Endothelial cell of umbilical vein (primary cell): ENCODE measurements around the gene REM2. TPM values are rescaled to one million over a fixed set of nuclear protein-coding genes. Genes with fewer than 3 reads are reported as not detected.

Experiments used
- BruUV-seq: library from RNA; stranded (reverse); fragments of 400-500 nt; replicated peaks from 2 replicates; lab custom pipeline; 2021; lab: Mats Ljungman, UMichigan
- CTCF ChIA-PET: fragments of 300-600, 350-600 bp; sonication (Branson Sonifier 250); formaldehyde crosslinking; loops from one replicate; lab custom pipeline; 2021; ENCODE audit warnings: antibody characterized with exemption, inconsistent platforms; lab: Charles Lee
- POLR2A ChIA-PET: fragments of 300-600, 350-600 bp; sonication (Branson Sonifier 250); formaldehyde crosslinking; loops from one replicate; lab custom pipeline; 2021; ENCODE audit warnings: antibody characterized with exemption, inconsistent platforms; lab: Charles Lee
- DNase-seq: peaks from one replicate; pipeline ENCODE4 v3.0.0-alpha.2; 2011; ENCODE audit warnings: low read depth, low spot score
- FAIRE-seq: peaks from 2 replicates; lab custom pipeline; 2011; peaks lifted over from hg19 to GRCh38; lab: Jason Lieb, UNC
- H2AFZ ChIP-seq: 2 replicates; pipeline ENCODE4 v1.6.0; 2012; ENCODE audit warnings: low read depth, low read length, control low read depth, inconsistent platforms
- H3K27ac ChIP-seq: 2 replicates; pipeline ENCODE4 v1.5.1; 2011; ENCODE audit warnings: low read depth, mild to moderate bottlenecking, control low read depth, low read length, moderate library complexity; ENCODE audit not compliant: insufficient read depth
- H3K27me3 ChIP-seq, 2 experiments: 2 replicates each; pipeline versions ENCODE4 v1.6.0 to v1.6.1; 2011; ENCODE audit warnings: low read length in 2 of 2, mixed read lengths in 1 of 2; ENCODE audit not compliant: control insufficient read depth in 2 of 2, insufficient read depth in 2 of 2
- H3K36me3 ChIP-seq, 2 experiments: 2 replicates in 1 of 2; 3 replicates in 1 of 2; pipeline ENCODE4 v1.5.1; 2011; ENCODE audit warnings: low read length in 2 of 2, mild to moderate bottlenecking in 1 of 2, moderate library complexity in 1 of 2; ENCODE audit not compliant: control insufficient read depth in 2 of 2, insufficient read depth in 2 of 2; ENCODE audit errors: extremely low read depth in 1 of 2
- H3K4me1 ChIP-seq: 3 replicates; pipeline ENCODE4 v1.5.1; 2011; ENCODE audit warnings: mild to moderate bottlenecking, low read length; ENCODE audit not compliant: control insufficient read depth, insufficient read depth; ENCODE audit errors: extremely low read depth
- H3K4me2 ChIP-seq: 2 replicates; pipeline ENCODE4 v1.6.1; 2011; ENCODE audit warnings: low read length, control low read depth, mixed read lengths; ENCODE audit not compliant: insufficient read depth
- H3K4me3 ChIP-seq, 3 experiments: fragments of 200-600 bp in 1 of 3; sonication (generic), shearing (Covaris generic) in 1 of 3; replicated peaks in 1 of 3; 2 replicates each; pipeline ENCODE4 v1.5.1; 2011 to 2016; ENCODE audit warnings: control low read depth in 3 of 3, low read length in 3 of 3, mild to moderate bottlenecking in 2 of 3, inconsistent platforms in 1 of 3, low read depth in 1 of 3, moderate library complexity in 1 of 3; ENCODE audit not compliant: insufficient read depth in 1 of 3
- H3K79me2 ChIP-seq: 2 replicates; pipeline ENCODE4 v1.6.0; 2012; ENCODE audit warnings: low read length, inconsistent platforms; ENCODE audit not compliant: control insufficient read depth, insufficient read depth
- H3K9ac ChIP-seq: replicated peaks from 2 replicates; pipeline ENCODE3; 2011; ENCODE audit warnings: low read length, control low read depth; ENCODE audit not compliant: insufficient read depth; ENCODE audit errors: extremely low read depth
- H3K9me1 ChIP-seq: replicated peaks from 3 replicates; pipeline ENCODE4 v1.6.0; 2011; ENCODE audit warnings: mild to moderate bottlenecking, low read length; ENCODE audit not compliant: control insufficient read depth, insufficient read depth; ENCODE audit errors: extremely low read depth
- H3K9me3 ChIP-seq: replicated peaks from 2 replicates; pipeline ENCODE4 v1.5.1; 2012; ENCODE audit warnings: low read length, inconsistent platforms; ENCODE audit not compliant: control insufficient read depth, insufficient read depth
- H4K20me1 ChIP-seq: replicated peaks from 2 replicates; pipeline ENCODE3; 2011; ENCODE audit warnings: mild to moderate bottlenecking, low read length; ENCODE audit not compliant: control insufficient read depth, insufficient read depth; ENCODE audit errors: extremely low read depth
- EZH2 ChIP-seq: IDR thresholded peaks from 2 replicates; pipeline ENCODE4 v1.6.1; 2012; ENCODE audit warnings: borderline replicate concordance, low read depth, mild to moderate bottlenecking, moderate library complexity, low read length, inconsistent platforms; ENCODE audit not compliant: severe bottlenecking
- FOS ChIP-seq: IDR thresholded peaks from 2 replicates; pipeline ENCODE4 v1.6.1; 2011; ENCODE audit warnings: mild to moderate bottlenecking, low read length, moderate library complexity, borderline replicate concordance; ENCODE audit not compliant: insufficient read depth
- GATA2 ChIP-seq: IDR thresholded peaks from 2 replicates; pipeline ENCODE4 v1.7.0; 2011; ENCODE audit warnings: low read depth, mild to moderate bottlenecking, moderate library complexity, mixed read lengths, low read length; ENCODE audit not compliant: insufficient read length, insufficient read depth
- JUN ChIP-seq: IDR thresholded peaks from 2 replicates; pipeline ENCODE4 v1.6.1; 2011; ENCODE audit warnings: borderline replicate concordance, low read depth; ENCODE audit not compliant: insufficient read length, insufficient read depth
- MYC ChIP-seq: IDR thresholded peaks from one replicate; pipeline ENCODE4 v1.6.1; 2011; ENCODE audit warnings: mild to moderate bottlenecking, low read depth, low read length
- POLR2A ChIP-seq: IDR thresholded peaks from 2 replicates; pipeline ENCODE4 v1.6.1; 2012; ENCODE audit warnings: low read depth, mild to moderate bottlenecking, control low read depth, low read length
- POLR2AphosphoS5 ChIP-seq: IDR thresholded peaks from 2 replicates; pipeline ENCODE4 v1.6.1; 2012; ENCODE audit warnings: low read depth, mild to moderate bottlenecking, control low read depth, low read length, moderate library complexity; ENCODE audit not compliant: insufficient read depth
- dilution Hi-C: fragments of 300-500 bp; cut with MboI; formaldehyde crosslinking; loops from one replicate; pipeline ENCODE4 v1.15.0; 2019; ENCODE audit warnings: low sequenced_read_pairs; ENCODE audit not compliant: extremely low pct_ligation_motif_present
- intact Hi-C: fragments of 100-400 bp; cut with micrococcal nuclease; formaldehyde crosslinking; loops from one replicate; pipeline ENCODE4 v1.10.0; 2022
- polyA plus RNA-seq, 4 experiments: library from polyadenylated mRNA; depleted of rRNA in 3 of 4; stranded (reverse) in 3 of 4; unstranded in 1 of 4; fragments of >200 nt; gene quantifications; 2 replicates each; pipeline versions ENCODE4 v1.2.1 to v1.2.3, GENCODE V29; 2011 to 2012; ENCODE audit warnings: missing spikeins in 1 of 4
- total RNA-seq: library from RNA; stranded (reverse); gene quantifications from 2 replicates; pipeline ENCODE4 v1.2.3, GENCODE V29; 2021
- TF ChIP-seq, protein P1 (sequence below), 2 donors: IDR thresholded peaks; 1 replicate in 1 of 2; 2 replicates in 1 of 2; pipeline ENCODE4 v1.5.1; 2011; ENCODE audit warnings: low read length in 2 of 2, mild to moderate bottlenecking in 2 of 2, moderate library complexity in 2 of 2, control low read depth in 1 of 2, inconsistent platforms in 1 of 2, low read depth in 1 of 2; ENCODE audit not compliant: insufficient read depth in 1 of 2; ENCODE audit errors: extremely low read depth in 1 of 2
- TF ChIP-seq, protein P2 (sequence below): IDR thresholded peaks from 2 replicates; pipeline ENCODE4 v1.6.1; 2011; ENCODE audit not compliant: insufficient read depth, insufficient read length

REM2 gene
- total and polyA plus RNA-seq, 2 donors (not counting 3 experiments of a cell fraction or from before 2014, with no cell fraction given) = 0.33 TPM; not detected in 1

DNA sequence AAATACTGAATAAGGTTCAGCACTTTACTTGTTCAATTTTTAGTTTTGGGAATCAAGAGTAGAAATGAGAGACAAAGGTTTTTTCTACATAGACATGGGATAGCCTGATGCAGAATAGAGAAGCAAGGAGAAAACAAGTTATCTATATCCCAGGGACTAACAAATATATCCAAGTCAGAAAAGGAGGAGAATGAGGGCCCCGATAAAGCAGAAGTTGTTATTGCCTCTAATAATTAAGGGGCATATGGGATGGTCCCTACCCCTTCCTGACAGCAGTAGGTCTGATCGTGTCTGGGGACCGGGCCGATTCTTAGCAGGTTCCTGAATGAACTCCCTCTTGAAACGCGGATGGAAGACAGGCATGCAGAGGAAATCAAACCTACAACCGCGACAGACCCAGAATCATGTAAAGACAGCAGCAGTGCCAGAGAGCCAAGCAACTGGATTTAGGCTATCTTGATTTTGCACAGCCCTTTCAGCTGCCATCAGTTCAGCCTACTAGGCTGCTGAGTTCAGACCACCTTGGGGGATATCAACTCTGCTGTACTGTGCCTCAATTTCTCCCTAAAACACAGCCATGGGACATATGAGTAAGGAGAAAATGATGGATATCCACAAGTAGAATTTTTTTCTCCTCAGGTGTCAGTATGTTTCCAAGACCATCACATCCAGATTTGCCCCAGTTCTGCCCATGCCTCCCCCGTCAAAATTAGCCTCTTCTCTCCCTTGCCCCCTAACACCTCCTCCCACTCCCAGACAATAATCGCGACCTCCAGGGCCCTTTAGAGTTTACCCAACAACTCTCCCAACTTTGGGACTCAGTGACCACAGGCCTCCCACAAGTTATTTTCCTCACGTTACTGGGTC is 45.4 kb downstream of the REM2 start:
- dilution Hi-C loops = no loop called here
- Histone ChIP-seq H4K20me1 (no peaks in the 10 kb centered on the region), H3K79me2 (peaks cover 16% of the 10 kb centered on the region), H3K9ac (peak overlapping the region; percentile 83), H3K27ac (peak overlapping the region; percentile 68), H3K9me1 (no peaks in the 10 kb centered on the region), H3K4me2 (peak overlapping the region; percentile 72), H3K27me3 (no peaks in the 10 kb centered on the region), H3K36me3 (peaks cover 6 to 16% of the 10 kb centered on the region in 2 experiments), H2AFZ (peak overlapping the region; percentile 71), H3K4me1 (peaks cover 16% of the 10 kb centered on the region), H3K4me3 (peak overlapping the region; percentile 66 to 95 (median 81)), H3K9me3 (no peaks in the 10 kb centered on the region)
- intact Hi-C loops = loop anchor here (1.0 to 5.0 kb wide), 4 partner anchors 9 to 340 kb away; partner anchors contain the start of genes CDH24, DAD1 and RBM23
- peak; percentile 26 for DNase-seq
- TF ChIP-seq JUN (no peak), GATA2 (no peak), POLR2AphosphoS5 (no peak), POLR2A (no peak), EZH2 (no peak), FOS (no peak), MYC (no peak)
- TF ChIP-seq, protein P1, sequence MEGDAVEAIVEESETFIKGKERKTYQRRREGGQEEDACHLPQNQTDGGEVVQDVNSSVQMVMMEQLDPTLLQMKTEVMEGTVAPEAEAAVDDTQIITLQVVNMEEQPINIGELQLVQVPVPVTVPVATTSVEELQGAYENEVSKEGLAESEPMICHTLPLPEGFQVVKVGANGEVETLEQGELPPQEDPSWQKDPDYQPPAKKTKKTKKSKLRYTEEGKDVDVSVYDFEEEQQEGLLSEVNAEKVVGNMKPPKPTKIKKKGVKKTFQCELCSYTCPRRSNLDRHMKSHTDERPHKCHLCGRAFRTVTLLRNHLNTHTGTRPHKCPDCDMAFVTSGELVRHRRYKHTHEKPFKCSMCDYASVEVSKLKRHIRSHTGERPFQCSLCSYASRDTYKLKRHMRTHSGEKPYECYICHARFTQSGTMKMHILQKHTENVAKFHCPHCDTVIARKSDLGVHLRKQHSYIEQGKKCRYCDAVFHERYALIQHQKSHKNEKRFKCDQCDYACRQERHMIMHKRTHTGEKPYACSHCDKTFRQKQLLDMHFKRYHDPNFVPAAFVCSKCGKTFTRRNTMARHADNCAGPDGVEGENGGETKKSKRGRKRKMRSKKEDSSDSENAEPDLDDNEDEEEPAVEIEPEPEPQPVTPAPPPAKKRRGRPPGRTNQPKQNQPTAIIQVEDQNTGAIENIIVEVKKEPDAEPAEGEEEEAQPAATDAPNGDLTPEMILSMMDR (IDR thresholded peaks at IDR 0.05; ENCODE audit: extremely low read depth in 1 of 2, insufficient read depth in 1 of 2, low read depth in 1 of 2, low read length in 2 of 2) = no peak
- TF ChIP-seq, protein P2, sequence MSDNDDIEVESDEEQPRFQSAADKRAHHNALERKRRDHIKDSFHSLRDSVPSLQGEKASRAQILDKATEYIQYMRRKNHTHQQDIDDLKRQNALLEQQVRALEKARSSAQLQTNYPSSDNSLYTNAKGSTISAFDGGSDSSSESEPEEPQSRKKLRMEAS = no peak
- ChIA-PET POLR2A (interaction anchor here (0.5 to 1.9 kb wide), 5 partner anchors 10 to 1275 kb away, joined by 3 to 12 read pairs (median 5); partner anchors contain the start of genes HAUS4 and RBM23), CTCF (interaction anchor here (0.7 to 3.1 kb wide), 17 partner anchors 9 to 1343 kb away, joined by 3 to 46 read pairs (median 10); partner anchors contain the start of genes AJUBA, HAUS4, RABGGTA and RBM23)
- TSS peak; percentile 48 for BruUV-seq
- FAIRE-seq = peak; percentile 67
